HG02840 (cell line): ENCODE results near the gene TMEM59L.
"Not testable (repeated sequence)": the region's sequence is repeated elsewhere in the genome, so short reads cannot be mapped to it uniquely, and the experiment has no call there.

Source experiments
- ATAC-seq: cut with Tn5 transposase; IDR thresholded peaks from one replicate; pipeline ENCODE4 v1.9.1; 2021; ENCODE audit warnings: mild to moderate bottlenecking, moderate library complexity, moderate number of reproducible peaks; ENCODE audit not compliant: unreplicated experiment, low FRiP score

Gene TMEM59L

DNA sequence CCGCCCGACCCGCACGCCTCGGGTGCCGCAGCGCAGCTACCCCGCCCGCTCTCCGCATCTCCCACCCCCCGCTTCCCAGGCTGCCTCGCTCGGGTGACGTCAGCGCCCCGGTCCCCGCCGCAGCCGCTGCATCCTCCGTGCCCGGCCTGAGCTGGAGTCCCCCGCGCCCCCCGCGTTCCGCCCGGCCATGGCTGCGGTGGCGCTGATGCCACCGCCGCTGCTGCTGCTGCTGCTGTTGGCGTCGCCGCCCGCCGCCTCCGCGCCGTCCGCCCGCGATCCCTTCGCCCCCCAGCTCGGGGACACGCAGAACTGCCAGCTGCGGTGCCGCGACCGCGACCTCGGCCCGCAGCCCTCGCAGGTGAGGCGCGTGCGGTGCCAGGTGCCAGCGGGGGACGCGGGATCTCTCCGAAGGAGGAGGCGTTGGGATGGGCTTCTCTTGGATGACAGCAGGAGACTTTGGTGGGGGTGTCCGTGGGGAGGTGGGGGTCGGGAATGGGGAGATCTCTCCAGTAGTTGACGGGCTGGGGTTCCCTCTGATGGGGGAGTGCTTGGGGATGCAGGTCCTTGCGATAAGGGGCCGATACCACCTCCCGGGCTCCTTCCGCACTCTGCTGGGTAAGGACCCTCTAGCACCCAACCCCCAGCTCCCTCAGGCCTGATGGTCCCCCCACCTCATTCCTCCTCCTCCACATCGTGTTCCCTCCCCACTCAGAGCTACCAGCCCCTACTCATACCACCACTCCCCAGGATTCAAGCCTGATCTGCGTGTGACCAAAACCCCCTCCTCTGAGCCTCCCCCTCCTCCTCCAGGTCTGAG is at the start of gene TMEM59L:
Gene TMEM59L (plus strand): TSS at position 99 of the 817 bp plus-strand sequence. CDS start 89 bp downstream, at position 188.
- no peak for ATAC-seq

DNA sequence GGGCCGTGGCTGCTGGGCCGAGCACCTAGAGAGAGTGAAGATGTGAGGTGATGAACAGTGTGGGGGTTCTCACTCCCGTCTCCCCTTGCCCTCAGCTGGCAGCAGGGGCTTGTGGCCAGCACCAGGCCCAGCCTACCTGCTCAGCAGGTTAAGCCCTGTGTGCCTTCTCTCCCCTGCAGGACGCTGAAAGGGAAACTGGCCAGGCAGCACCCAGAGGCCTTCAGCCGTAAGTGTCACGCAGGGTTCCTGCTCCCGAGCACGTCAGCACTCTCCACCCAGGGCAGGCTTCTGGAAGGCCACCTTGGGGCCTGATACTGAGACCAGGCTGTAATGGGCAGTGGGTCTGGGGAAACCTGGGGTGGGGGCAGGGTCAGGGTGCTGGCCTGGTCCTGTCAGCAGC is 45.7 kb upstream of the TMEM59L start:
- no peak for ATAC-seq

DNA sequence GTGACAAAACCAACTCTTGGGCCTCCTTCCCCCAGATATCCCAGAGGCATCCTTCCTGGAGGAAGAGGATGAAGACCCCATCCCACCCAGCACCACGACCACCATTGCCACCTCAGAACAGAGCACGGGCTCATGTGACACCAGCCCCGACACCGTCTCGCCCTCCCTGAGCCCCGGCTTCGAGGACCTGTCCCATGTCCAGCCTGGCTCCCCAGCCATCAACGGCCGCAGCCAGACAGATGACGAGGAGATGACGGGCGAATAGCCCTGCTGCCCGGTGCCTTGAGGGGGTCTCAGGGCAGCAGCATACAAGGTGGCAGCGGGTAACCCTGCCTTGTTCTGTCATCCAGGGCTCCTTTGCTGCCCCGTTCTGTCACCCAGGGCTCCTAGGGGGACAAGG is 44.3 kb upstream of the TMEM59L start:
- ATAC-seq, result no peak

DNA sequence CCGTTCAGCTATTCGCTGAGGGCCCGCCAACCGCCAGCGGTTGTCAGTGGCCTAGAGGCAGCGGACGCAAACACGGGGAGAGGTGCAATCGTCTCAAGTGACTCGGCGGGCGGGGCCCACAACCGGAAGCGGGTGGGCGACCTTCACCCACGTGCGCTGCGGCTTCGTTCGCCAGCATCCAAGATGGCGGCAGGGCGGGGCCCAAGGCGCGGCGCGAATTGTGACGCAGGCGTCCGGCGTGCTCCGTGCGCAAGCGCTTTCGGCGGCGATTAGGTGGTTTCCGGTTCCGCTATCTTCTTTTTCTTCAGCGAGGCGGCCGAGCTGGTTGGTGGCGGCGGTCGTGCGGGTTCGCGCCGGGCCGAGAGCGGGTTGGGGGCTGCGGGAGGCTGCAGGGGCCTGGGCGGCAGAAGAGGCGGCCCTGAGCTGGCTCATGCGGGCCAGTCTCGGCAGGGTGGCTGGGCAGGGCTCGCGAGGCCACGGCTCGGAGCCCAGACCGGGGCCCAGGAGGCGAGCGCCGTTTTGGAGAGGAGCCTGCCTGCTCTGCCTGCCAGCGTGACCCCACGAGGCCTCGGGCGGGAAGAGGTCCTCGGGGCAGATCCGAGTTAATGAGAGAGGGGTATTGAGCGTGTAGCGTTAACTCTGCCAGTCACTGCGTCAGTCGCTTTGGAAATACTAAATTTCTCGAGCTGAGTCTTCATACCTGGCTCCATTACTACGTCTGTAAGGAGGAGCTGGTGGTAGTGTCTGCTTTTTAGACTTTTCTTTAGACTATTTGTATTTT is 40.9 kb upstream of the TMEM59L start, which contains the start of gene UBA52:
Gene UBA52 (plus strand): TSS at position 294 of the 781 bp plus-strand sequence. CDS start 1,444 bp downstream, outside the sequence.
- ATAC-seq, result peak; percentile 92

DNA sequence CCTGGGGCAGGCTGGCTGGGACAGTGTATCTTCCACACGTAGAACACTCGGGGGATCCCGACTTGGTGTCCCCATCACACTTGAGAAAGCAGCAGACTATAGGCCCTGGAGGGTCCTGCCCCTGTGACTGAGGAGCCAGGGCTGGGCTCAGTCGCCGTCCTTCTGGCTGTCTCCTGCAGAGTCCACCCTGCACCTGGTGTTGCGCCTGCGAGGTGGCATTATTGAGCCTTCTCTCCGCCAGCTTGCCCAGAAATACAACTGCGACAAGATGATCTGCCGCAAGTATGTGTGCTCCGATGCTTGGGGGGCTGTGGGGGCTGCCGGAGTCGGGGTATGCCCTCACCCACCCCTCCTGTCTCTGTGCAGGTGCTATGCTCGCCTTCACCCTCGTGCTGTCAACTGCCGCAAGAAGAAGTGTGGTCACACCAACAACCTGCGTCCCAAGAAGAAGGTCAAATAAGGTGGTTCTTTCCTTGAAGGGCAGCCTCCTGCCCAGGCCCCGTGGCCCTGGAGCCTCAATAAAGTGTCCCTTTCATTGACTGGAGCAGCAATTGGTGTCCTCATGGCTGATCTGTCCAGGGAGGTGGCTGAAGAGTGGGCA is 37.9 kb upstream of the TMEM59L start:
- ATAC-seq, result no peak

DNA sequence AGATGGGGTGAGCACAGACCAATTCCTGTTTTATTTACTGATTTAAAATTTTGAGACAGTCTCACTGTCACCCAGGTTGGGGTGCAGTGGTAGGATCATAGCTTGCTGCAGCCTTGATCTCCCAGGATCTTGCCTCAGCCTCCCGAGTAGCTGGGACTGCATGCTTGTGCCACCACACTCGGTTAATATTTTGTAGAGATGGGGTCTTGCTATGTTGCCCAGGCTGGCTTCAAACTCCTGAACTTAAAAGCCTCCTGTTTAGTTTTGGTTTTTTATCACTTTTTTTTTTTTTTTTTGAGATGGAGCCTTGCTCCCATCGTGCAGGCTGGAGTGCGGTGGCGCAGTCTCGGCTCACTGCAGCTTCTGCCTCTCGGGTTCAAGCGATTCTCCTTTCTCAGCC is 36.3 kb upstream of the TMEM59L start:
- no peak for ATAC-seq

DNA sequence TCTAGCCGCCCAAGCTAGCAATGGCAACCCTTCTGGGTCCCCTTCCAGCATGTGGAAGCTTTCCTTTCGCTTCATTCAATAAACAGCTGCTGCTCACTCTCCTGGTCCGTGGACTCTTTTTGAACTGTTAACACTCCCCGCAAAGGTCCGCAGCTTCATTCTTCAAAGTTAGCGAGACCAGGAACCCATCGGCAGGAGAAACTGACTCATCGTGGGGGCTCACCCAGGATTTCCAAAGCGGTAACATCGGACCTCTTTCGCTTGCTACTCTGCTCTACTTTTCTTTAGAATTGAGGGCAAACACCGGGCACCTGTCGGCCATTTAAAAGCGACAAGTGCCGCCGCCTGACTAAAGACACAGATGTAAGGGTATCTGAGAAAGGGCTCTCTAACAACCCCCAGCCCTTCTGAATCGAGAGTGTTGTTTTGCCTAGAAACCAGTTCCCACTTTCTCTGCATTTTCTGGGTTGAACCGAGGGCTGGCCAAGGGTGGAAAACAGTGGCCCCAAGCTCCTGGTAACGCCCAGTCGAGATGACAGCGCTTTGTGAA is 35.2 kb upstream of the TMEM59L start:
- no peak for ATAC-seq

DNA sequence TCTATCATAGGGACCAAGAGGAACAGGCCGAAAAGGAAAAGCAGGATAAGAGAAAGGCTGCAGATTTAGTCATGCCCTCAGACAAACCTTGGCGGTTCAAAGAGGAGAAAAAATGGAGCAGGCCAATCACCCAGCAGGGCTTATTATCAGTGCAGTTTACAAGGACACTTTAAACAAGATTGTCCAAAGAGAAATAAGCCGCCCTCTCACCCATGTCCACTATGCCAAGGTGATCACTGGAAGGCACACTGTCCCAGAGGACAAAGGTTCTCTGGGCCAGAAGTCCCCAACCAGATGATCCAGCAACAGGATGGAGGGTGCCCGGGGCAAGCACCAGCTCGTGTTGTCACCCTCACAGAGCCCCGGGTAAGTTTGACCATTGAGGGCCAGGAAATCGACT is 32.4 kb upstream of the TMEM59L start:
- no peak for ATAC-seq

DNA sequence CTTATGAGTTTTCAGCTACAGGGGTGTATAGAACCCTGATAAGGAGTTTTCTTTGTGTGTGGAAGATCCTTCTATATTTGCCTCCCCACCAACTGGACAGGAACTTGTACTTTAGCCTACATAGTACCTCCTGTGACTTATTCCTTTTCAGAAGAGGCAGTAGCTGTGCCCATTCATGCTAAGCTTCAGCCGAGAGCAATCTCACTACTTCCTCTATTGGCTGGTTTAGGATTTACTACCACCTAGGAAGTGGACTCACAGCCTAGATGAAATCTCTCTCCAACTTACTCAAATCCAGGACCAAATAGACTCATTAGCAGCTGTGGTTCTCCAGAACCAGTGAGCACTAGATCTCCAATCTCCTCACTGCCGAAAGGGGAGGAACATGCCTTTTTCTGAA is 26.4 kb upstream of the TMEM59L start:
- no peak for ATAC-seq

DNA sequence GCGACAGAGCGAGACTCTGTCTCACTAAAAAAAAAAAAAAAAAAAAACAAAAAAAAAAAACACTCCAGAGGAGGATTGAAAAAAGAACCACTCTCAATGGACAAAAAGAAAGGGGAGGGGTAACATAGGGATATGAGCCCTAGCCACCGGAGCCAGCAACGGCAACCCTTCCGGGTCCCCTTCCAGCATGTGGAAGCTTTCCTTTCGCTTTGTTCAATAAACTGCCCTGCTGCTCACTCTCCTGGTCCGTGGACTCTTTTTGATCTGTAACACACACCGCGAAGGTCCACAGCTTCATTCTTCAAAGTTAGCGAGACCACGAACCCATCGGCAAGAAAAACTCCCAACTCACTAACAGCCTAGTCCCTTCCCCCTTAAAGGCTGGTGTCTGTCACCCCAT is 25.1 kb upstream of the TMEM59L start:
- ATAC-seq, result no peak

DNA sequence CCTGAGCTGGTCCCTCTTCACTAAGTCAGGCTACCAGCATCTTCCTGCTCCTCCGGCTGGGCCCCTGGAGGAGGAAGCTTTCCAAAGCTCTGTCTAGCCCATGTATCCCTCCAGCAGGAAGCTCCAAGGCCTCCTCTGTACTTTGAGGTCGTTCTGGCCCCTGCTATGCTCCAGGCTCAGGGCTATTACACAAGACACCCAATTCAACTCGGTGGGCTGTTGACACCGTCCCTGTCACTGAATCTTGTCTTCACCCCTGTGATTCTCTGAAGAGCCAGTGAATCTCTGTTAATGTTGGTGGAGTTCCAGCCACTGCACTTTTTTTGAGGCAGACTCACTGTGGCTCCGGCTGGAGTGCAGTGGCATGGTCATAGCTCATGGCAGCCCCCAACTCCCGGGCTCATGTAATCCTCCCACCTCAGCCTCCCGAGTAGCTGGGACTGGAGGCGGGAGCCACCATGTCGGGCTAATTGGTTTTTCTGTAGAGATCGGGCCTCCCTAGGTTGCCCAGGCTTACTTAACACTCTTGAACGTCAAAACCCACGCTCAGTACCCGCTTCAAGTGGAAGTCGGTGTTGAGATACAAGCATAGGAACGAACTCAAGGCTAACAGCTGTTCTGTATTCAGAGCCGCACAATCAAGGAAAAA is 24.6 kb upstream of the TMEM59L start:
- no peak for ATAC-seq

DNA sequence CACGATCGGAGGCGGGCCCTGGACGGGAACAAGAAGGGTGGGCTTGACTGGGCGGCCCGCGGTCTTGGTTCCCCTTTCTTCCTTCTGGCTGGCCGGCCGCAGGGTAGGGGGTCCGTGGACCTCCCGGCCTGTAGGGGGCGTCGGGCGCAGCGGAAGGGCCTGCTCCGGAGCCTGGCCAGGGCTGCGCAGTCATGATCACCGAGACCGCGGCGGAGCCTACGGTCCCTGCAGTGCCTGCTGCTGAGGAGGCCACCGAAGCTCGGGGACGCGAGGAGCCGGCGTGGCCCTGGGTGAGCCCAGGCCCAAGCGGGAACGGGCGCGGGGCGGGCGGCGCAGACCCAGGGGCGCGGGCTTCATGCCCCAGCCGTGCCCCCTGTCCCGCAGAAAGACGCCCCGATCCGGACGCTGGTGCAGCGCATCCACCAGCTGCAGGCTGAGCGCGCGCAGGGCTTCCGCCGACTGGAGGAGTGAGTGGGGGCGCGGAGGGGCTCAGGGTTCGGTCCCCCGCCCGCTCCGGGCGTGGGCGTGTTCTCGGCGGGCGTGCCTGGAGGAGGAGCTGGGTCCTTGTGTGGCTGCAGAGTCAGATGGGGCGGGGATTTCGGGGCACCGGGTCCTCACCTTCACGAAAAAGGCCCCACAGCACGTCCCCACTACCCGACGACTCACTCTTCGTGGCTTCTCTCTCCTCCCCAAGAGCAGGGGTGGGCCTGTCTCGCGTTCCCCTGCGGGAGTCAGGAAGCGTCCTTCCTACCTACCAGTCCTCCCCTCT is 23.9 kb upstream of the TMEM59L start, which contains the start of gene REX1BD:
Gene REX1BD (plus strand): TSS at position 188 of the 769 bp plus-strand sequence. CDS start 4 bp downstream, at position 192.
- peak; percentile 78 for ATAC-seq

DNA sequence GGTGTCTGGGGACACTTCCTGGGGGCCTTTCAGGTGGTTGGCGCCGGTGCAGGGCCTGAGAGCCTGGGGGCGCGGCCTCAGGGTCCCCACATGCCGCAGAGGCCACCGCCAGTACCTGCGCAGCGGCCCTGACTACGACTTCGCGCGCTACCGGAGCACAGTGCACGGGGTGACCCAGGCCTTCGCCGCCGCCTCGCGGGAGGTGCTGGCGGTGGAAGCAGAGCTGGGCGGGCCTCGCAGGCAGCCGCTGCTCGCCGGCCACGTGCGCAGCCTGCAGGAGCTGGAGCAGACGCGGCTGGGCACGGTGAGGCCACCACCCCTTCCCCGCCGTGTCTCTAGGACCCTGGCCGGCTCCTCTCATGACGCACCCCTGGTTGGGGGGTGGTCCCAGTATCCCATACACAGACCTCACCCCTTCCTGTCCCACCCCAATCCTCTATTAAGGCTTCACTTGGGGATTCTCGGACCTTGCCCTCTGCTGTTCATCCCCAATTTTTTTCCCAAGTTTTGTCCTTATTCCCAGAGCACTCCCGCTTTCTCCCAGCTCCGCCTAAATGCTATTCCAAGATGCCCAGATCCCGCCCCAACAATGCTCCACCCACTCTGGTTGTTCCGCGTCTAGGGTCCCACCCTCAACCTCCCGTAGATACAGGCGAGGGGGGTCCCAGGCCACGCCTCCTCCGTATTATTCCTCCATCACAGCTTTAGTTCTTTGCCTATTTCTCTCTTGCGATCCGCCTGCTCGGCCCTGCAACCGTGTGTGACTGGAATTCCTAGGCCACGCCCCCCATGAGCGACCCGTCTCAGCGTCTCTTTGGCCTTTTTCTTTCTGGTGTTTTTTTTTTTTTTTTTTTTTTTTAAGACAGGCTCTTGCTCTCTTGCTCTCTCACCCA is 23.0 kb upstream of the TMEM59L start:
- peak; percentile 28 for ATAC-seq

DNA sequence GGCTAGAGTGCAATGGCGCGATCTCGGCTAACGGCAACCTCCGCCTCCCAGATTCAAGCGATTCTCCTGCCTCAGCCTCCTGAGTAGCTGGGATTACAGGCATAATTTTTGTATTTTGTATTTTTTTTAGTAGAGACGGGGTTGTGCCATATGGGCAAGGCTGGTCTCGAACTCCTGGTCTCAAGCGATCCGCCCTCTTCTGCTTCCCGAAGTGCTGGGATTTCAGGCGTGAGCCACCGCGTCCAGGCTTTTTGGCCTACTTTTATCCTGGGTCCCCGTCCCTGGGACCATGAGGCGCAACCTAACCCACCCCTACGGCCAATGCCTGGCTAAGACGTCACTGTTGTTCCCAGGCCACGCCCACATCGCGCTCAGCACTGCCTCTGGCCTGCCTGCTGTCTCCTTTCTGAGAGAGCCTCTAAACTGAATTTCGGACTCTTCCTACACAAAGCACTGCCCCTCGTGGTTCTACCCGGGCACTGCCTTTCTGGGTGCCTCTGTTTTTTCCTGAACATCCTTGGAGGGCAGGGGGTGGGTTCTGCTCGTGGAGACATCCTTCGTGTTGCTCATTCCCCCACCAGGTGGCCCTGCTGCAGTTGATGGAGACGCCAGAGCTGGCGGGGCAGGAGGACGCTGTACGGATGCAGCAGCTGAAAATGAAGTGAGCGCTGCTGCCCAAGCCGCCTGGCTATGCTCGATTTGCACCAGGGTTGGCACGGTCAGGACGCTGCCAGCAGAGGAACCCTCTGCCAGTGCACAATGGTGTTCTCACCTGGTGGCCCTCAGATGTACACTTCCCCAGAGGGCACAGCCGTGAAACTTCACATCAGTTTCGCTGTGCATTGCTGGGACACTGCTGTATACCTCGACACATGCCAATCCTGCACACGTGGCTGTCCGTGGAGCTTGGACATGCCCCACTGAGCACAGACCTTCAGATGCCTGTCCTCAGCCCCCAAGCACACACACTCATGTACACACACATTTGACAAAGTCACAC is 22.1 kb upstream of the TMEM59L start:
- no peak for ATAC-seq

DNA sequence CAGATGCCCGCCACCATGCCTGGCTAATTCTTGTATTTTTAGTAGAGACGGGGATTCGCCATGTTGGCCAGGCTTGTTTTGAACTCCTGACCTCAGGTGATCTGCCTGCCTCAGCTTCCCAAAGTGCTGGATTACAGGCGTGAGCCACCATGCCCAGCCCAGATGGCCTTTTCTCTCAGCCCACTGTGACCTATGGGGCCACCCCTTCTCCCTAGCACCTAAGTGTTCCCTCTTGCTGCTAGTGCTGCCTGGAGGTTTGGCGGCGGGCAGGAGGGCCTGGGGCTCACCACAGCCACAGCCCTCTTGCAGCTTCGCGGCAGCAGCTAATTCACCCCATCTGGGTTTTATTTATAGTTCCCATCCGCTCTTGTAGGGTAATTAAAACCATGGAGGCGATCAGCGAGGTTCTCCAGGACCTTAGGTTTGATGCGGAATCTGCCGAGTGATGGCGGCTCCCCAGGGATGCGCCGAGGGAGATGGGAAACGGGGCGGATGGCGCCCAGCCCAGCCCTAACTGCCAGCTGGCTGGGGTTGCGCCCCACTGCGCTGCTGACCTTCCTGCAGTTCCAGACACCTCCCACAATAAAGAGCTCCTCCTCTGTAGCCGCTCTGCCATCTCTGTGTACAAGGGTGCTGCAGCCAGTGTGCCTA is 20.8 kb upstream of the TMEM59L start:
- ATAC-seq, result no peak

DNA sequence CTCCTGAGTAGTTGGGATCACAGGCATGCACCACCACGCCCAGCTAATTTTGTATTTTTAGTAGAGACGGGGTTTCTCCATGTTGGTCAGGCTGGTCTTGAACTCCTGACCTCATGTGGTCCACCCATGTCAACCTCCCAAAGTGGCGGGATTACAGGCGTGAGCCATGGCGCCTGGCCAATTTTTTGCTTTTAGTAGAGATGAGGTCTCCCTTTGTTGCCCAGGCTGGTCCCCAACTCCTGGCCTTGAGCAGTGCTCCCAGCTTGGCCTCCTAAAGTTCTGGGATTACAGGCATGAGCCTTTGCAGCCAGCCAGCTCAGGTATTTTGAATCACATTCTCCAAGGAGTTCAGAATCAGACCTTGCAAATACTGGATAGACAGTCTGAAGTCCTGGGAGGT is 19.9 kb upstream of the TMEM59L start:
- ATAC-seq, result not testable (repeated sequence)
